ENCODE measurements around the gene DUOX1. TPM values are rescaled to one million over a fixed set of nuclear protein-coding genes. Genes with fewer than 3 reads are reported as not detected.
"Not testable (repeated sequence)": the region's sequence is repeated elsewhere in the genome, so short reads cannot be mapped to it uniquely, and the experiment has no call there.

Gene DUOX1
- total RNA-seq (2014; rRNA removed; shearing (Covaris generic)): not detected in 2 replicates
- not detected in 2 replicates for polyA plus RNA-seq (2015; cell fraction: cytosol; rRNA removed)
- polyA plus RNA-seq (2015; cell fraction: nucleus; rRNA removed): not detected in 2 replicates

DNA sequence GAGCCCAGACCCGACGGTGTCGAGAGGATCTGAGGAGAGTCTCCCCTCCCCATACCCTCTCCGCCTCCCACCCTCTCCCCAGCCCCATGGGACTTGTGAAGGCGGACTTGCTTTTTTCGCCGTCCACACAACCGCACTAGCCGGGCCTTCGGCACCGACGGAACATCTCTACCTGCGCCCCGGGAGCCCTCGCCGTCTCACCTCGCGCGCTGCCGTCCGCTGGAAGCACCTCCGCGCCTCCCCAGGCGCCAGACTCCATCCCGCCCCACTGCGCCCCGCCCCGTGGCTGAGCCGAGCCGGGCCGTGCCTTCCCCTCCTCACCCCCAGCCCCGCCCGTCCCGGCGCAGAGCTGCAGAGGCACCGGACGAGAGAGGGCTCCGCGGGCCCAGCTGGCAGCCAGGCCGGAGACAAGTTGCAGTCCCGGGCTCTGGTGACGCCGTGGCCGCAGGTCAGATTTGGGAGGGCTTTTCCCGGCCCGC, at the start of gene DUOX1, which contains the start of gene DUOXA1:
Gene DUOX1, plus strand, starts transcription at position 344 of the 479 bp plus-strand sequence. CDS start 1,973 bp downstream, outside the sequence.
Gene DUOXA1, minus strand, starts transcription at position 229 of the 479 bp plus-strand sequence. CDS start 6,865 bp downstream, outside the sequence.
- DNase-seq (ENCODE audit: low read depth, low spot score): no peak
- in situ Hi-C loops (cut with HindIII; ENCODE audit: low pct_unique_long_range_greater_than_20kb, low sequenced_read_pairs): no loop called here

DNA sequence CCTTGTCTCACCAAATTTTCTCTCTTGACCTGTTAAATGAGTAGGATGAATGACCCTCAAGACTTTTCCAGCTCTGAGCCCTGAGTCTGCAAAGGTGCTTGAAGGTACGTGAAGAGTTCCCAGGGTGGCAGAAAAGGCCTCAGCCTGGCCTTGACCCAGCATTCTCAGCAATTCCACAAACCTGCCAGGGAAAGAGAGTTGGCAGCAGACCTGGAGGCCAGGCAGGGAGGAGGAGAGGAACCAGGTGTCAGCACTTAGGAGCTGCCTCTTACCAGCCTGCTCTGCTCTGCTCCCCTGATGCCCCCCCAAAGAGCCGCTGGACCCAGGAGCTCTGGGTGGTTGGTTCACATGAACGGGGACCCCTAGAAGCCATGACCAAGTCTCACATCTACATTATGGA, 49.2 kb upstream of the DUOX1 start:
- DNase-seq (ENCODE audit: low read depth, low spot score); in situ Hi-C loops (cut with HindIII; ENCODE audit: low pct_unique_long_range_greater_than_20kb, low sequenced_read_pairs): not testable (repeated sequence)

DNA sequence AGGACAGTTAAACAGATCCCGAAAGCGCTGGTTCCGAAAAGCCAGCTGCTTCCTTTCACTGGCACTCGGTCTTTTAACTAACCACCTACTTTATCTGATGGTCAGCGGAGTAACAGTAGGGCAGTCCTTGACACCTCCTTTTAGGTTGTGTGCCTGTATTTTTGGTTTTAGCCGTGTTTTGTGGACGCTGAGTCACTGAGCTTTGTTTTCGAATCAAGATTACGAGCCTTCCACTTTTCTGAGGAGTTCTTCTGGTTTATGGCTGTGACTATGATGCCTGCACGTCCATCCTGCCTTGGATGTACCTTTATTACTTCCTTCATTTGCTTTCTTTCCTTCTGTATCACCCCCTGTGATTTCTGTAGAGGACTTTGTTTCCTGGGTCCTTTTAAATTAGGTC, 47.4 kb upstream of the DUOX1 start:
- in situ Hi-C loops (cut with HindIII; ENCODE audit: low pct_unique_long_range_greater_than_20kb, low sequenced_read_pairs); DNase-seq (ENCODE audit: low read depth, low spot score): not testable (repeated sequence)

DNA sequence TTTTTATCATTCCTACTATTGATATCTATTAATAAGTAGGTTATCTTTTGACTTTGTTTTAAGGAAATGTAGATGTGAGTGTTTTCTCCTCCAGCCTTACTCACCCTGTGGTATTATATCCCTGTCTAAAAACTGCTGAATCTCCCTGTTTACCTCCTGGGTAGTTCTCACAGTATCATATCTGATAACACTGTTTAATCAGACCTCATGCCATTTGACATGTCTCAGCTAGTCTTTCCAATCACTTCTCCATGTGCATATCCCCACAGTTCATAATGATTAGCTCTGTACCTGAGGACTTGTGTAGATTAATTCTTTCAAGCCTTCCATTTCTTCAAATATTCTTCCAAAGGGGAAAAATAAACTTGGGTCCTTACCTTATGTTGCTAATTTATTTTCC, 46.6 kb upstream of the DUOX1 start:
- no peak for DNase-seq (ENCODE audit: low read depth, low spot score)
- in situ Hi-C loops (cut with HindIII; ENCODE audit: low pct_unique_long_range_greater_than_20kb, low sequenced_read_pairs): no loop called here

DNA sequence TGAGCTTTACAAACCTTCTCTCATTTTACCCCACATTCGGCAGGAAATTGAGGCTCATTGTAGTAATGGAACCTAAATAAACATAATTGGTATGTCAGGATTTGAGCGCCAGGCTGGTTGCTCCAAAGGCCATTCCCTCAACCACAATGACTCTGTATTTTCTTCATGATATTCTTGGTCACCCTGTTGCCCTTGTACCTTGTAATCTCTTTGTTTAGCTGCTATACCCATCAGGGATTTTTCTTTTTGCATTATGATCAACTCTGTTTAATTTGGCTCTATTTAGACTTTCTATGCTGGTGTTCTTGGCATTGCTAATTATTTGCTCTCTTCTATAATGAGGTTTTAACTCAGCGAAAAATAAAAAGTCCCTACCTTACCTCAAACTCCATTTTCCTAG, 45.6 kb upstream of the DUOX1 start:
- no peak for DNase-seq (ENCODE audit: low read depth, low spot score)

DNA sequence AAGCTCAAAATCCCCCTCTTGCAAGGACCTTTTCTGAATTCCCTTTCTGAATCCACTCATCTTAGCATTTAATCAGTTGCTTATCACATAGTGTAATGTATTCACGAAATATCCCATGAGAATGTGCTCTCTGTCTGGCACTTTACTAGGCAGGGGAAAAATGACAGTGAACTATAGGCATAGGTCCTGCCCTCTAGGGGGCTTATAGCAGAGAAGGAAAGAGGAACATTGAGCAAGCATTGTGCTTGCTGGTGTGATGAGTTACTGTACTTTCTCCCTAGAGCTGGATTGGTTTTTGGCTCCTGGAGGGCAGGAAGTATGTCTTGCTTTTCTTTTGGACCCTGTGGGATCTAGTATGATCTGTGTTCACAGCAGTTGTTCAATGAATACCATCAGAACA, 42.3 kb upstream of the DUOX1 start:
- in situ Hi-C loops (cut with HindIII; ENCODE audit: low pct_unique_long_range_greater_than_20kb, low sequenced_read_pairs): no loop called here
- peak; percentile 22 for DNase-seq (ENCODE audit: low read depth, low spot score)

More for the DNA sequence above, 45.6 kb upstream of the DUOX1 start:
- in situ Hi-C loops (cut with HindIII; ENCODE audit: low pct_unique_long_range_greater_than_20kb, low sequenced_read_pairs): no loop called here

DNA sequence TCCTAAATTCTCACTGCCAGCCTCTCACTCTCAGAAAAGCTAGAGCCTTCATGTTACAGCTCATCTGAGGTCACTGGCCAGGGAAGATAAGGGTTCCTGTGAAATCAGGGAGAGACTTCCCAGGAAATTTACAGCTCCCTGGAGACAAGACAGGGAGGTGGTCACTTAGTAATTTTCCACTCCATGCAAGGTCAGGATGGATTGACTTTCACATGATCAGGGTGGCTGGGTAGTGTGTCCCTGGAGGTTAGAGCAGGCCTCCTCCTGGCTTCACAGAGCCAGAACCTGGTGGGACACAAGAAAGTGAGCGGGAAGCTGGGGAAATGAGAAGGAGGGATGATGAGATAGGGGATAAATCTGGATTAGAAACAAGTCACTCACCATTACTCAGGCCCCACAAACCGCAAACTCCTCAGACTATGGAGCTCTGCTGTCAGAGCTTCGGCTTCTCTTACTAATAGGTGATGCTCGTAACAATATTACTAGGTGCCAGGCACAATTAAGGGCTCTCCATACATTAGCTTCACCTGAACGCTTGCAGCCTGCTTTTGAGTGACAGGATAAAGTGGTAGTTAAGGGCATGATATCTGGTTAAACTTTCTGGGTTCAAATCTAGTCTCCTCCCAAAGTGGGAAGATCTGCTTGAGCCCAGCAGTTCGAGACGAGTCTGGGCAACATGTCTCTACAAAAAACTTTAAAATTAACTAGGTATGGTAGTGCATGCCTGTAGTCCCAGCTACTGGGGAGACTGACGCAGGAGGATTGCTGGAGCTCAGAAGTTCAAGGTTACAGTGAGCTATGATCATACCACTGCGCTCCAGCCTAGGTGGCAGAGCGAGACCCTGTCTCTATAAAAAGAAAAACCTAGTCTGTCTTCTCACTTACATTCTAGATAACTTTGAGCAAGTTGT, 40.7 kb upstream of the DUOX1 start:
- no peak for DNase-seq (ENCODE audit: low read depth, low spot score)
- in situ Hi-C loops (cut with HindIII; ENCODE audit: low pct_unique_long_range_greater_than_20kb, low sequenced_read_pairs): no loop called here

DNA sequence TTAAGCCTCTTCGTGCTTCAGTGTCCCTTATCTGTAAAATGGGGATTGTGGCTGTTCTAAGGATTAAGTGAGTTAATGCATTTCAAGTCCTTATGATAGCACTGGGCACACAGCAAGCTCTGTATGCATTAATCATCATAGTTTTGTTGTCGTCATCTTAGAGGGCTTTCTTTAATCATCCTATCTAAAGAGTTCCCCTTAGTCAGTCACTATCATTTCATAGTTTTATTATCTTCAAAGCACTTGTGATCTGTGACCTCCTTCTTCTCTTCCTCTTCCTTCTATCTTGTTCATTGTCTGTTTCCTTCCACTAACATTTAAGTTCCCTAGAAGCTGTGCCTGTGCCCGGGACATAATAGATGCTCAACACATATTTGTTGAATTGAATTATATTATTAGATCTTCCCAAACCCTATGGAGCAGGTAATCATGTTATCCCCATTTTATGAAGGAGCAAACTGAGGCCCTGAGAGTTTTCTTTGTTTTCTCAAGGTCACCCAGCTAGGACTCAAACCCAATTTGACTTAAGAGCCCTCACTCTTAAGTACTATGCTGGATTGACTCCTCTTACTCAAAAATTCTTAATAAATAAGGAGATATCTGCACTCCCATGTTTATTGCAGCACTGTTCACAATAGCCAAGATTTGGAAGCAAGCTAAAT, 40.0 kb upstream of the DUOX1 start:
- in situ Hi-C loops (cut with HindIII; ENCODE audit: low pct_unique_long_range_greater_than_20kb, low sequenced_read_pairs): no loop called here
- no peak for DNase-seq (ENCODE audit: low read depth, low spot score)

DNA sequence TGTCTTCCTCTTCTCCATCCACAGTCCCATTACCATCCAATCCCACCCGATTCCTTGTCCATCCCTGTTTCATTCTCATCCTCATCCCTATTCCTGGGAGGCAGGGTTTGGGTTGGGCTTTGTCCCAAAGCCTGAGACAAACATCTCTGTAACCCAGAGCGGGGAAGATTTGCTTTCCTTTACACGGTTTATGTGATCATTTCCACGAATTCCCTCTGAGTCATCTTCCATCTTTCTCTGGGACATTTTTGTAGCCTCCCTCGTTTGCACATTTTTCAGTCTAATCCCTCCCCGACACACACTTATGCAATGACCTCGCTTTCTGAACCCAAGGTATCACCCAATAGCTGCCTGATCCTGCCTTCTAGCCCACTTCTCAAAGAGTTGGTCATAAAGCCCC, 38.6 kb upstream of the DUOX1 start:
- in situ Hi-C loops (cut with HindIII; ENCODE audit: low pct_unique_long_range_greater_than_20kb, low sequenced_read_pairs): no loop called here
- DNase-seq (ENCODE audit: low read depth, low spot score): no peak

DNA sequence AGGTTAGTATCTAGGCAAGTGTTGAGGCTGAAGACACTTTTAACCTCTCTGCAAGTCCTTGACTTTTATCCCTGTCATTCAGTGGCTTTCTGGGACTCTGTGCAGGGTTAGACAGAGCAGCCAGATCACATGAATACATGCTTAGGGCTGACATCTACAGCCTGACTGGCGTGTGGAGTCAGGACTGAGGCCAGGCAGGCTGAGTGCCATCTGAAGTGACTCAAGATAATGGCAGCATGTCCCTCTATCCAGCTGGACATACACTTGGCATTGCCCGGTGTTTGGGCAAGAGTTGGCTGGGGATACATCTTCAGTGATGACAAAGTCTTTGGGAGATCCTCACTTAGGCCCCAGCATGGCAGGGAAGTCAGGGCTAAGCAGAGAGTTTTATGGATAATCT, 38.2 kb upstream of the DUOX1 start:
- no peak for DNase-seq (ENCODE audit: low read depth, low spot score)
- in situ Hi-C loops (cut with HindIII; ENCODE audit: low pct_unique_long_range_greater_than_20kb, low sequenced_read_pairs): no loop called here

DNA sequence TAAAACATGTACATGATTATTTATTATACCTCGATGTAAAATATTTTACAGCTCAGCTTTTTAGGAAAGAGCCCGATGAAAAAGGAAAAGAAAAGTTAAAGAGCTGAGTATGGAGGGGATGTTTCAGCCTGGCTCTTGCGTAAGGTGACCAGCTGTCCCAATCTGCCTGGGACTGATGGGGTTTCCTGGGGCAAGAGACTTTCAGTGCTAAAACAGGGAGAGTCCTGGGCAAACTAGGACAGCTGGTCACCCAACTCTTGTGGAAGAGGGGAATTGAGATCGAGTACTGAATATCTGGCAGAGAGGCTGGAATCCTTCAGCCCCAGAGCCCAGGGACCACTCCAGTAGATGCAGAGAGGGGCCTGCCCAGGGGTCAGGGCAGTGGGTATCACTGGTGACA, 36.8 kb upstream of the DUOX1 start:
- in situ Hi-C loops (cut with HindIII; ENCODE audit: low pct_unique_long_range_greater_than_20kb, low sequenced_read_pairs): no loop called here
- DNase-seq (ENCODE audit: low read depth, low spot score): no peak

DNA sequence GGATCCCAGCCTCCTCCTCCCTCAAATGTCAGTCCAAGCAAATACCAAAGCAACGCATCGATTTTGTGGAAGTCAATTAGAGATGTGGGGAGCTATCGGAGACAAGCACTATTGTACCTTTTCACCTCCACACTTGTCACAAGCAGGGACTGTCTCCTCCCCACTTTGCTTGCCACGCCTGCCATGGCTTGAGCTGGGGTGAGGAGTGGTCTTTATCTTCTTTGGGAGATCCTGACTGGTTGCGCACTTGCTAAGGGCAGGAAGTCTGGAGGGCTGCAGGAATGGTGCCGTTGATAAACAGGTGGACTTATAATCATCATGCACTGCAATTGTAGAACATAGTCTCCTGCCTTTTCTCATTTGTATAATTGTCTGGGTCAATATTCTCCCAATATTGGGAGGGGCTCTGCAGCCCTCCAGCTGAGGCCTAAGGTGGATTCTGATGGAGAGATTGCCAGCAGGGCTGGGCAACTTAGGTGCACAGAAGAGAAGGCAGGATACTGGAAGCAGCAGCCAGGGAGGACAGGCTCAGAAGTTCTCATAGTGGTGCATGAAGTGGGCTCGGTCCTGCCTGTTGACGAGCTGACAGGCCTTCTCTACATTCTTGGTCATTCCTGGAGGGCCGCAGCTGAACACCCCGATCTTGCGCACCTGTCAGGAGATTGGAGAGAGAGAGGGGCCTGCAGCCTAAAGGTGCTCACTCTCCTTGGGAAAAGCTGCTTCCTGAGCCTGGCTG, 36.0 kb upstream of the DUOX1 start:
- no peak for DNase-seq (ENCODE audit: low read depth, low spot score)
- in situ Hi-C loops (cut with HindIII; ENCODE audit: low pct_unique_long_range_greater_than_20kb, low sequenced_read_pairs): no loop called here

DNA sequence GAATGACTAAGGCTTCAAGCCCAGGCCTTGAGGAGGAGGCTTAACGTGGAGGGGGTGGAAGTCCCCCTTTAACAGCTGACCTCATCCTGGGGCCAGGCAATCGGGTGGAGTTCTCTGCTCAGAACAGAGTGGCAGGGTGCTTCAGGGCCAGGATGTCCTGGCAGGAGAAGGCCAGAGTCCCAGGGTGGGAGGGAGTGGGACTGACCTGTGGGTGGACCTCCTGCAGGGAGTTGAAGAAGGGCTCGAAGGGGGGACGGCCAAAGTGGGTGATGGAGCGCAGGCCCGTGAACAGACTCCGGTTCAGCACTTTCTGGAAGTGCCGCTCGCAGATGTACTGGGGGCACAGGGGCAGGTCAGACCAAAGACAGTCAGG, 35.5 kb upstream of the DUOX1 start:
- in situ Hi-C loops (cut with HindIII; ENCODE audit: low pct_unique_long_range_greater_than_20kb, low sequenced_read_pairs): no loop called here
- no peak for DNase-seq (ENCODE audit: low read depth, low spot score)

DNA sequence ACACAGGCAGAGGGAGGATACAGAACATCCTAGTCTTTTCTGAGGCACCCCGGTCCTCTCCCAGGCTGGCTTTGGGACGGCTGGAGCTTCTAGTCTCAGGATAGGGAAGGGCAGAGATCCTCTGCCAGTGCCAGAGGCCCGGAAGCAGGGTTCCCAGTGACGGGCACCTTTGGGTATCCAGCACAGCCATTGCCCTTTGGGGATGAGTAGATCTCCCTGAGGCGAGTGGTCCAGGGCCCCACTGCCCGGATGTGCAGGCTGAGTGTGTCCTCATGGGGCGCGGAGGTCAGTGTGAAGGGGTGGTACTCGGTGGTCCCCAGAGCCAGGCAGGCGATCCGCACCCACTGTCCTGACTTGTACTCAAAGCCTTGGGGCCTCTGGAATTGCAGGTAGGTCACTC, 34.1 kb upstream of the DUOX1 start:
- DNase-seq (ENCODE audit: low read depth, low spot score): no peak
- in situ Hi-C loops (cut with HindIII; ENCODE audit: low pct_unique_long_range_greater_than_20kb, low sequenced_read_pairs): no loop called here

DNA sequence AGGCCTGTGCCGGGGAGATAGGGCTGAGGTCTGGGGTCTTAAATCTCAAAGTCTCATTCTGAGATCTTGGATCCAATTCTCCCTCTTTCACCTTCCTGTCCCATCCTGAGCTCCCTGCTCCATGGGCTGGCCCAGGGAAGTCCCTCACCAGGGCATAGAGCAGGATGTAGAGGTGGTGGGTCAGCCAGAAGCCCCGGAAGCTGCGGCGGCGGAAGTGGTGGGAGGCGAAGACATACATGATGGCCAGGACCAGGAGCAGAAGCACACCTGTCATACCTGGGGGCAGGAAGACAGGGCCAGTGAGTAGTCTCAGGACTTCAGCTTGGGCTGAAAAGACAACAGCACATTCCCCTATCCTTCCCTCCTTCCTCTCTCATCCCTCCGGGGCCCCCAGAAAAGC, 32.3 kb upstream of the DUOX1 start:
- DNase-seq (ENCODE audit: low read depth, low spot score): no peak
- in situ Hi-C loops (cut with HindIII; ENCODE audit: low pct_unique_long_range_greater_than_20kb, low sequenced_read_pairs): no loop called here

DNA sequence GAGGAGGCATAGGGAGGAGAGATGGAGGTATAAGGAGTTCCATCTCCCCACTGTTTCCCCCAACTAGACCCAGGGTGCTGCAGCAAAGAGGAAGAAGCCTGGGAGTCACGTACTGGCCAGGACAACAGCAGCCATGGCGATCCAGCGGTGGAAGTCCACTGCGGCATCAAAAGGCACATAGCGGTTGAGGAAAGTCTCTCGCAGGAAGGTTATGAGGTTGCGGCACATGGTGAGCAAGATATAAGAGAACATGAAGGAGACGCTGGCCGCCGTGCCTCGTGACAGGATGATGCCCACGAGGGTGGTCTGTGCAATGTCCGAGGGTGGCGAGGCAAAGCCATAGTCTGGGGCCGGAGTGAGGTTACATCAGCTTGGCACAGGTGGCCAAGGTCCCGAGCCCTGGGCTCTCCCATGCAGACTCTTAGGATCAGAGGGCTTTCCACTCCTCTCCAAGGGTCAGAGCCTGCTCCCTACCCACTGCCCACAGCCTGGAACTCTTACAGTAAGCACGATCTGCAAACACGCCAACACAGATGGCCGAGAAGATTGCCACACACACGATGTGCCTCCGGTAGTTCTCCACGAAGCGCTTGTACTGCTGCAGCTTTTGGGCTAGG, 30.1 kb upstream of the DUOX1 start:
- DNase-seq (ENCODE audit: low read depth, low spot score): no peak
- in situ Hi-C loops (cut with HindIII; ENCODE audit: low pct_unique_long_range_greater_than_20kb, low sequenced_read_pairs): no loop called here

DNA sequence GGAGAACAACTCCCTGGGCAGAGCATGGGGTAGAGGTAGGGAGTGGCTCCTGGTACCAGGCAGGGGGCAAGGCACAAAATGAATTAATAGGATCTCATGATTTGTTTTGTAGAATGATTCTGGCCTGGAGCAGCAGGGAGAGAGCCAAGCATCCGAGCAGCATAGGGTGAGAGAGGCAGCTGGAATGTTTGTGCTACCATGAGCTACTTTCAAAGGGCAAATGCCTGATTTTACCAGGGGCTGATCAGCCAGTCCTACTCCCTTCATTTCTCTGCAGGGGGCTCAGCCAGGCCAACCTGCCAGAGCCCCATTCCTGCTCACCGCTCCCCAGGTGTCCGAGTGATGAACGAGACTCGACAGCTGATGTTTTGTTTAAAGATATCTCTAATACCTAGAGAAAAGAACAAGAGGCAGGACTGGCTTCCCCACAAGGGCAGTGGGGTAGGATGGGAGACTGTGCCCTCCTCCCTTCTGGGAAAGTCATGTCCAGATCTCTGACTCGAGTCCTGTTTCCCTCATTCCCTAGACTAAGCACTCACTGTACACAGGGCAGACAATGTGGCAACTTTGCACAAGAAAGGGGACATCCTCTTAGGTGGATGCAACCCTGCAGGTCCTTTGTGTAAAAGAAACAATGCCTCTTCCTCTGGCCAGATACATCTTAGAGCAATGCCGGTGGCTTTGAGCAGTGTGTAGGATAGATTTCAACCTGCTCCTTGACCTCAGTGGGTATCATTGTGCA, 28.7 kb upstream of the DUOX1 start:
- in situ Hi-C loops (cut with HindIII; ENCODE audit: low pct_unique_long_range_greater_than_20kb, low sequenced_read_pairs): no loop called here
- no peak for DNase-seq (ENCODE audit: low read depth, low spot score)

Data from SK-MEL-5 (cell line).